Measurements from ENCODE around the gene NKAPL. TPM values are rescaled to one million over a fixed set of nuclear protein-coding genes. Genes with fewer than 3 reads are reported as not detected.

Gene NKAPL
- under 1 TPM in 1 of 2 experiments, not detected in 1; 0.20 TPM for total RNA-seq

GRCh38 chr6:28258877-28259777, at the start of gene NKAPL:
NKAPL (plus strand) TSS chr6:28259297; CDS start chr6:28259372, 75 bp downstream.

DNA sequence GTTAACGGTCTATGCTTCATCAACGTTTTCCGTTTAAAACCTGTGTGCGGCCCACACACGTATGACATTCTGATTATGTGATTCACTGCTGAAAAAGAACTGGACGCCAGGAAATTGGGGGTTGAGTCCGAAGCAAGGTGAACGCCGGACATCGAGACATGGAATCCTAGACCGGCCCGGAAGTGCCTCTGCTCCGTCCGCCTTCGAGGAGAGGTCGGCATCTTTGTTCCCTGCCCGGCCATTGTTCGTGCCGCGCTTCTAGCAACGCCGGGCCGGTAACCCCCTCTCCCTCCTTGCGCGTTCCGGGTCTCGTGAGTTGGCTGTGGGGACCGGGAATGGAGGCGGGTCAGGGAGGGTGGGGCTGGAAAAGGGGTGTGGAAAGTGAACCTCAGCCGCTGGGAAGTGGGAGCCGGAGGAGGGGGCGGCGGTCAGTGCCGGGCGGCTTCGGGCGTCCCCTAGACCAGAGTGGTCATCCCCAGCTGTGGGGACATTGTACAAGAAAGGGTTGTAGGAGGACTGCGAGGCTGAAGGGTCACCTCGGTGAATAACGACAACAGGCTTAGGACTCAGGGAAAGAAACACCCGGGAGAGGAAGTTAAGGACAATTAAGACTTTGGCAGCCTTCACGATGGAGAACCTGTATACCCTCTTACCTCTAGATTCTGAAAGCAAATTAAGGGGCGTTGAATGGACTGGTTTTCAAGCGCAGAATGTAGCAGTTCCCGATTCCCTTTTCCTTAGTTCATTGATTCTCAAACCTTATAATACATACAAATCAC, 33.9 kb upstream of the NKAPL start, which contains the start of gene ZSCAN9:
Gene ZSCAN9, plus strand, starts transcription at position 220 of the 779 bp plus-strand sequence. CDS start 1,810 bp downstream, outside the sequence.

GRCh38 chr6:28252009-28252975, 6.8 kb upstream of the NKAPL start, which contains the start of gene ZKSCAN4:
ZKSCAN4 (minus strand) TSS chr6:28252269; CDS start chr6:28251980, 289 bp downstream.

DNA sequence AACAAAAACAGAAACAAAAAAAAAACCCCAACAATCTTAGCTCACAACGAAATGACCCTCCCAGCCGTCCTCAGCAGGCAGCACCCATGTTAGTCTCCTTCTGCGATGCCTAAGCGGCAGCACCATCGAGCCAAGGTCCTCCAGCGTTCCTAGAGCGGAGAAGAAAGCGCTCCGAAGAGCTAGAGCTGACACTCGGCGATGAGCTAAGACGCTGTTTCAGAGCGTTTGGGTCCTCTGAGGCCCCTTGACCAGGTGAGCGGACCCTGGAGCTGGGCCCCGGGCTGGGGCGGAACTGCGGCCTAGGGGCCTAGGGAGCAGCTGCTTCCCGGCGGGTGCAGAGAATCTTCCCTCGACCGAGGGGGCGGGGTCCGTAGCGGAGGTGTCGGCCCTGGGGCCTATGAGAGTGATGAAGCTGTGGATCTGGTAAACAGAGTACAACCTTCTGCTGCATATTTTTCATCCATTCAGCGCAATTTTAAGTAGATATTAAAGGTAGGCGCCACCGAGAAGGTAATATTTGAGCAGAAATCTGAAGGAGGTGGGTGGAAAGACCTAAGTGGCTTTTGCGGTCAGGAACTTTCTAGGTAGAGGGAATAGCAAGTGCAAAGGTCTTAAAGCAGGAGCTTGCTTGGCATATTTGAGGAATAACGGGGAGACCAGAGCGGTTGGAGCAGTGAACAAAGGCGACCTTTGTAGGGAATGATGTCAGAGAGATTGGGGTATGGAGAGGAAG, 8.0 kb downstream of the NKAPL start, which contains the start of gene ZSCAN26:
Gene ZSCAN26, plus strand, starts transcription at position 182 of the 733 bp plus-strand sequence. CDS start 4,777 bp downstream, outside the sequence.

GRCh38 chr6:28281288-28282064, 22.4 kb downstream of the NKAPL start, which contains the start of gene PGBD1:
PGBD1 (plus strand) TSS chr6:28281572; CDS start chr6:28283814, 2,242 bp downstream.

Other genes with a start within 250 kb of the NKAPL start
- 1 to 10 TPM in 1 of 2 experiments, under 1 TPM in 1; 0.81 to 1.1 TPM for gene ZNF165, start 178.7 kb upstream of the NKAPL start, total RNA-seq
- gene ZSCAN16, start 134.7 kb upstream of the NKAPL start, total RNA-seq: 1 to 10 TPM; 5.3 to 7.1 TPM
- 10 to 100 TPM; 22.5 to 22.8 TPM for gene ZKSCAN8, start 117.4 kb upstream of the NKAPL start, total RNA-seq
- 1 to 10 TPM; 2.4 to 3.6 TPM for gene ZSCAN9, start 34.0 kb upstream of the NKAPL start, total RNA-seq
- gene ZKSCAN4, start 7.0 kb upstream of the NKAPL start, total RNA-seq: 1 to 10 TPM; 8.0 to 8.3 TPM
- 10 to 100 TPM; 10.9 to 11.0 TPM for gene ZSCAN26, start 7.8 kb downstream of the NKAPL start, total RNA-seq
- gene PGBD1, start 22.3 kb downstream of the NKAPL start, total RNA-seq: 1 to 10 TPM; 1.1 to 1.2 TPM
- 1 to 10 TPM; 1.0 to 1.2 TPM for gene ZSCAN31, start 76.9 kb downstream of the NKAPL start, total RNA-seq
- gene ZKSCAN3, start 90.7 kb downstream of the NKAPL start, total RNA-seq: 1 to 10 TPM; 6.3 to 6.6 TPM
- 1 to 10 TPM; 7.2 to 7.4 TPM for gene ZSCAN12, start 140.4 kb downstream of the NKAPL start, total RNA-seq
- gene ZSCAN23, start 184.2 kb downstream of the NKAPL start, total RNA-seq: 1 to 10 TPM; 1.6 to 1.8 TPM

Data from activated naive CD4-positive, alpha-beta T cell treated with anti-CD3 and anti-CD28 coated beads, Interleukin-2, amount 10 ng/mL, durations not matched to agents 5 hours and 36 hours (primary cell).